GM12878 (cell line): Measurements from ENCODE around the gene SLC2A5. TPM values are rescaled to one million over a fixed set of nuclear protein-coding genes. Genes with fewer than 3 reads are reported as not detected.

Experiments
- BACH1 ChIP-seq: fragments of 450-650 bp; IDR thresholded peaks from 2 replicates; pipeline ENCODE4 v1.6.1; 2017; ENCODE audit warnings: mild to moderate bottlenecking, borderline replicate concordance
- E2F8 ChIP-seq: fragments of 450-650 bp; IDR thresholded peaks from 2 replicates; pipeline ENCODE4 v1.6.1; 2018; ENCODE audit warnings: mild to moderate bottlenecking, low read depth, moderate library complexity; ENCODE audit not compliant: partially characterized antibody
- E4F1 ChIP-seq: fragments of 450-650 bp; IDR thresholded peaks from 2 replicates; pipeline ENCODE4 v1.6.1; 2018; ENCODE audit warnings: borderline replicate concordance, mild to moderate bottlenecking; ENCODE audit not compliant: partially characterized antibody
- HDAC2 ChIP-seq: fragments of 200-600 bp; sonication (generic); IDR thresholded peaks from 2 replicates; pipeline ENCODE4 v1.6.1; 2017
- KDM1A ChIP-seq: fragments of 200-600 bp; sonication (generic); IDR thresholded peaks from 2 replicates; pipeline ENCODE4 v1.6.1; 2016; ENCODE audit warnings: borderline replicate concordance
- POLR2AphosphoS2 ChIP-seq: IDR thresholded peaks from 2 replicates; pipeline ENCODE4 v1.6.1; 2011; ENCODE audit warnings: low read depth, mild to moderate bottlenecking, low read length, improper control_type of control experiment, moderate library complexity
- SP1 ChIP-seq: IDR thresholded peaks from one replicate; pipeline ENCODE4 v1.6.1; 2011; ENCODE audit warnings: low read depth, low read length
- TARDBP ChIP-seq: IDR thresholded peaks from 2 replicates; pipeline ENCODE4 v1.6.1; 2016; ENCODE audit warnings: borderline replicate concordance
- ZBTB11 ChIP-seq: fragments of 450-650 bp; formaldehyde crosslinking; IDR thresholded peaks from 2 replicates; pipeline ENCODE4 v1.5.0; 2022; ENCODE audit warnings: mild to moderate bottlenecking, missing genetic modification characterization
- polyA plus RNA-seq, 11 experiments: library from polyadenylated mRNA; depleted of rRNA in 4 of 11; unstranded in 6 of 11; stranded (reverse) in 5 of 11; fragments of >200 nt; fragmentation: Nextera tagmentation in 4 of 11; fragmentation: Illumina TruSeq in 1 of 11; extraction: Ambion mirVana in 4 of 11; extraction: Trizol in 1 of 11; gene quantifications; 1 replicate in 1 of 11; 2 replicates in 10 of 11; pipeline versions ENCODE4 v1.2.1 to v1.2.3, GENCODE V29; 2011 to 2016; ENCODE audit warnings: inconsistent platforms in 2 of 11, missing spikeins in 2 of 11, low read depth in 1 of 11
- total RNA-seq, 4 experiments: library from RNA; depleted of rRNA in 3 of 4; stranded (reverse); fragments of >200 nt in 3 of 4; fragmentation: Illumina TruSeq in 1 of 4; extraction: Trizol in 1 of 4; gene quantifications; 2 replicates each; pipeline versions ENCODE4 v1.2.1 to v1.2.3, GENCODE V29; 2013 to 2021

The SLC2A5 gene
- total and polyA plus RNA-seq, 10 of the 15 experiments (the other 5 are each of a cell fraction or from before 2014, with no cell fraction given) = 4.5 to 76.6 (median 23.9) TPM

- TF ChIP-seq E4F1 = no peak
- TF ChIP-seq POLR2AphosphoS2 = no peak
- TF ChIP-seq TARDBP = no peak
- TF ChIP-seq ZBTB11 (CRISPR knock-in tag) = no peak
- TF ChIP-seq SP1 = no peak
- TF ChIP-seq HDAC2 = no peak
- no peak for TF ChIP-seq BACH1
- no peak for TF ChIP-seq KDM1A
- no peak for TF ChIP-seq E2F8
These were observed 24.1 kb upstream of the SLC2A5 start (continued) for GRCh38 chr1:9093581-9093980.
